ENCODE results near the gene GRIK3.
"Not testable (repeated sequence)": the region's sequence is repeated elsewhere in the genome, so short reads cannot be mapped to it uniquely, and the experiment has no call there.

The GRIK3 gene

GRCh38 chr1:36912365-36912865, 121.9 kb downstream of the GRIK3 start:
- ChIA-PET CTCF (no interaction called here), POLR2A (no interaction called here)
- no peak for DNase-seq (ENCODE audit: extremely low spot score)
- TF ChIP-seq BHLHE40 (IDR thresholded peaks at IDR 0.05; ENCODE audit: borderline replicate concordance) (no peak), NFRKB (IDR thresholded peaks at IDR 0.05) (no peak), SUZ12 (IDR thresholded peaks at IDR 0.05) (no peak), ARNT (IDR thresholded peaks at IDR 0.05) (no peak), SP1 (IDR thresholded peaks at IDR 0.05) (no peak), HDGF (IDR thresholded peaks at IDR 0.05; ENCODE audit: borderline replicate concordance) (no peak), PKNOX1 (IDR thresholded peaks at IDR 0.05) (no peak), ELF4 (IDR thresholded peaks at IDR 0.05) (no peak), CTBP1 (IDR thresholded peaks at IDR 0.05; ENCODE audit: borderline replicate concordance) (no peak), FOXK2 (IDR thresholded peaks at IDR 0.05) (no peak), FOXA1 (IDR thresholded peaks at IDR 0.05) (no peak), LEF1 (IDR thresholded peaks at IDR 0.05; ENCODE audit: borderline replicate concordance) (no peak), ZNF384 (IDR thresholded peaks at IDR 0.05) (no peak), TARDBP (IDR thresholded peaks at IDR 0.05) (no peak), L3MBTL2 (conservative IDR thresholded peaks at IDR 0.05) (no peak), FOXM1 (IDR thresholded peaks at IDR 0.05; ENCODE audit: borderline replicate concordance) (no peak)

GRCh38 chr1:36911561-36912364, 122.6 kb downstream of the GRIK3 start:
- TF ChIP-seq HDGF (IDR thresholded peaks at IDR 0.05; ENCODE audit: borderline replicate concordance) (no peak), PKNOX1 (IDR thresholded peaks at IDR 0.05) (no peak), FOXK2 (IDR thresholded peaks at IDR 0.05) (no peak), SP1 (IDR thresholded peaks at IDR 0.05) (no peak), ZNF384 (IDR thresholded peaks at IDR 0.05) (no peak), NFRKB (IDR thresholded peaks at IDR 0.05) (no peak), CTBP1 (IDR thresholded peaks at IDR 0.05; ENCODE audit: borderline replicate concordance) (no peak), L3MBTL2 (conservative IDR thresholded peaks at IDR 0.05) (no peak), LEF1 (IDR thresholded peaks at IDR 0.05; ENCODE audit: borderline replicate concordance) (no peak), FOXA1 (IDR thresholded peaks at IDR 0.05) (no peak), SUZ12 (IDR thresholded peaks at IDR 0.05) (no peak), ARNT (IDR thresholded peaks at IDR 0.05) (no peak), ELF4 (IDR thresholded peaks at IDR 0.05) (no peak), BHLHE40 (IDR thresholded peaks at IDR 0.05; ENCODE audit: borderline replicate concordance) (no peak), FOXM1 (IDR thresholded peaks at IDR 0.05; ENCODE audit: borderline replicate concordance) (no peak), TARDBP (IDR thresholded peaks at IDR 0.05) (no peak)

GRCh38 chr1:36910886-36911540, 123.3 kb downstream of the GRIK3 start:
- TF ChIP-seq FOXM1 (IDR thresholded peaks at IDR 0.05; ENCODE audit: borderline replicate concordance): no peak
- TF ChIP-seq FOXK2 (IDR thresholded peaks at IDR 0.05): no peak
- TF ChIP-seq SUZ12 (IDR thresholded peaks at IDR 0.05): no peak
- TF ChIP-seq L3MBTL2 (conservative IDR thresholded peaks at IDR 0.05): no peak
- TF ChIP-seq PKNOX1 (IDR thresholded peaks at IDR 0.05): no peak
- no peak for TF ChIP-seq HDGF (IDR thresholded peaks at IDR 0.05; ENCODE audit: borderline replicate concordance)
- TF ChIP-seq ELF4 (IDR thresholded peaks at IDR 0.05): no peak
- TF ChIP-seq FOXA1 (IDR thresholded peaks at IDR 0.05): no peak
- TF ChIP-seq TARDBP (IDR thresholded peaks at IDR 0.05): no peak
- TF ChIP-seq ZNF384 (IDR thresholded peaks at IDR 0.05): no peak
- TF ChIP-seq ARNT (IDR thresholded peaks at IDR 0.05): no peak
- TF ChIP-seq NFRKB (IDR thresholded peaks at IDR 0.05): no peak
- TF ChIP-seq BHLHE40 (IDR thresholded peaks at IDR 0.05; ENCODE audit: borderline replicate concordance): no peak
- TF ChIP-seq LEF1 (IDR thresholded peaks at IDR 0.05; ENCODE audit: borderline replicate concordance): no peak
- TF ChIP-seq CTBP1 (IDR thresholded peaks at IDR 0.05; ENCODE audit: borderline replicate concordance): no peak
- TF ChIP-seq SP1 (IDR thresholded peaks at IDR 0.05): no peak
- POLR2A ChIA-PET: no interaction called here
- DNase-seq (ENCODE audit: extremely low spot score): no peak
- CTCF ChIA-PET: no interaction called here

More at GRCh38 chr1:36911561-36912364, 122.6 kb downstream of the GRIK3 start:
- ChIA-PET POLR2A (no interaction called here), CTCF (no interaction called here)
- DNase-seq (ENCODE audit: extremely low spot score): no peak

GRCh38 chr1:36909946-36910725, 124.2 kb downstream of the GRIK3 start:
- TF ChIP-seq TARDBP (IDR thresholded peaks at IDR 0.05) (no peak), FOXA1 (IDR thresholded peaks at IDR 0.05) (no peak), CTBP1 (IDR thresholded peaks at IDR 0.05; ENCODE audit: borderline replicate concordance) (no peak), BHLHE40 (IDR thresholded peaks at IDR 0.05; ENCODE audit: borderline replicate concordance) (no peak), NFRKB (IDR thresholded peaks at IDR 0.05) (no peak), ELF4 (IDR thresholded peaks at IDR 0.05) (no peak), SP1 (IDR thresholded peaks at IDR 0.05) (no peak)
- ChIA-PET POLR2A (no interaction called here), CTCF (no interaction called here)
- DNase-seq (ENCODE audit: extremely low spot score): no peak

GRCh38 chr1:36909359-36909758, 125.0 kb downstream of the GRIK3 start:
- POLR2A ChIA-PET; DNase-seq (ENCODE audit: extremely low spot score); CTCF ChIA-PET: not testable (repeated sequence)

Measured in HEK293T (cell line).